ENCODE data around the gene HSBP1.

The HSBP1 gene

GRCh38 chr16:83803811-83804210, 4.0 kb upstream of the HSBP1 start:
- no peak for DNase-seq (ENCODE audit: low spot score)

GRCh38 chr16:83804366-83804765, 3.4 kb upstream of the HSBP1 start:
- no peak for DNase-seq (ENCODE audit: low spot score)

GRCh38 chr16:83806036-83806435, 1.7 kb upstream of the HSBP1 start:
- DNase-seq (ENCODE audit: low spot score) = no peak

- DNase-seq (ENCODE audit: low spot score) = no peak
These were observed 1.0 kb upstream of the HSBP1 start for GRCh38 chr16:83806731-83807130.

GRCh38 chr16:83807327-83807709, 460 bp upstream of the HSBP1 start:
- DNase-seq (ENCODE audit: low spot score) = no peak

- DNase-seq (ENCODE audit: low spot score) = no peak
These were observed 816 bp downstream of the HSBP1 start for GRCh38 chr16:83808573-83809014.

- no peak for DNase-seq (ENCODE audit: low spot score)
These were observed 1.3 kb downstream of the HSBP1 start for GRCh38 chr16:83809092-83809491.

- no peak for DNase-seq (ENCODE audit: low spot score)
These were observed 3.1 kb downstream of the HSBP1 start for GRCh38 chr16:83810901-83811300.

GRCh38 chr16:83813823-83814658, 6.3 kb downstream of the HSBP1 start:
- no peak for DNase-seq (ENCODE audit: low spot score)

- DNase-seq (ENCODE audit: low spot score) = no peak
These were observed 6.8 kb downstream of the HSBP1 start for GRCh38 chr16:83814659-83814985.

GRCh38 chr16:83817022-83817421, 9.2 kb downstream of the HSBP1 start:
- no peak for DNase-seq (ENCODE audit: low spot score)

GRCh38 chr16:83818276-83818675, 10.5 kb downstream of the HSBP1 start:
- DNase-seq (ENCODE audit: low spot score) = no peak

GRCh38 chr16:83819361-83819760, 11.6 kb downstream of the HSBP1 start:
- DNase-seq (ENCODE audit: low spot score) = no peak

- peak; percentile 79 for DNase-seq (ENCODE audit: low spot score)
These were observed 18.6 kb downstream of the HSBP1 start for GRCh38 chr16:83826146-83826913.

- no peak for DNase-seq (ENCODE audit: low spot score)
These were observed 22.5 kb downstream of the HSBP1 start for GRCh38 chr16:83830091-83830768.

- DNase-seq (ENCODE audit: low spot score) = no peak
These were observed 23.1 kb downstream of the HSBP1 start for GRCh38 chr16:83830769-83831455.

GRCh38 chr16:83831456-83831987, 23.7 kb downstream of the HSBP1 start:
- DNase-seq (ENCODE audit: low spot score) = no peak

- no peak for DNase-seq (ENCODE audit: low spot score)
These were observed 26.1 kb downstream of the HSBP1 start for GRCh38 chr16:83833921-83834320.

GRCh38 chr16:83835586-83836566, 28.1 kb downstream of the HSBP1 start:
- peak; percentile 22 for DNase-seq (ENCODE audit: low spot score)

GRCh38 chr16:83837566-83837965, 29.8 kb downstream of the HSBP1 start:
- DNase-seq (ENCODE audit: low spot score) = no peak

GRCh38 chr16:83838151-83838550, 30.4 kb downstream of the HSBP1 start:
- DNase-seq (ENCODE audit: low spot score) = no peak

Data from CD4-positive, alpha-beta T cell treated with Interleukin-2 at 100 ng/mL for 4 hours (primary cell).